ENCODE data around the gene SNRNP70. TPM values are rescaled to one million over a fixed set of nuclear protein-coding genes. Genes with fewer than 3 reads are reported as not detected.

SNRNP70 gene
- total and polyA plus RNA-seq, 2 of the 13 experiments (the other 11 are each of a cell fraction or from before 2014, with no cell fraction given): 150 to 210 TPM

- TF ChIP-seq EEA1 (CRISPR knock-in tag; IDR thresholded peaks at IDR 0.05; ENCODE audit: borderline replicate concordance) (no peak; the same call in 1 of the 2 replicates), HNF1B (CRISPR knock-in tag; IDR thresholded peaks at IDR 0.05) (peak; percentile 86), TFDP2 (CRISPR knock-in tag; IDR thresholded peaks at IDR 0.05) (no peak), GATAD1 (CRISPR knock-in tag; IDR thresholded peaks at IDR 0.05) (peak; percentile 18), PTBP1 (IDR thresholded peaks at IDR 0.05; ENCODE audit: low read depth, low read length, poor library complexity, severe bottlenecking) (no peak), FOXK1 (CRISPR knock-in tag; IDR thresholded peaks at IDR 0.05; ENCODE audit: borderline replicate concordance, low read depth) (no peak), ATM (IDR thresholded peaks at IDR 0.05; ENCODE audit: borderline replicate concordance) (no peak), CBFB (CRISPR knock-in tag; IDR thresholded peaks at IDR 0.05) (0 out of 2 replicates have a peak, but pooled peaks have one; percentile 34), ZNF747 (CRISPR knock-in tag; IDR thresholded peaks at IDR 0.05; ENCODE audit: borderline replicate concordance) (no peak), HBP1 (CRISPR knock-in tag; IDR thresholded peaks at IDR 0.05; ENCODE audit: low read depth) (0 out of 2 replicates have a peak, but pooled peaks have one; percentile 45), ZNF281 (CRISPR knock-in tag; IDR thresholded peaks at IDR 0.05; ENCODE audit: borderline replicate concordance) (0 out of 2 replicates have a peak, but pooled peaks have one; percentile 7), NR0B2 (CRISPR knock-in tag; IDR thresholded peaks at IDR 0.05) (no peak), KLF6 (CRISPR knock-in tag; IDR thresholded peaks at IDR 0.05) (peak; percentile 77), MED1 (CRISPR knock-in tag; IDR thresholded peaks at IDR 0.05) (peak; percentile 37; the same call in 1 of the 2 replicates), TAF1 (CRISPR knock-in tag; IDR thresholded peaks at IDR 0.05) (0 out of 2 replicates have a peak, but pooled peaks have one; percentile 9), ZKSCAN1 (IDR thresholded peaks at IDR 0.05; ENCODE audit: low read length) (no peak), ZNF704 (CRISPR knock-in tag; IDR thresholded peaks at IDR 0.05; ENCODE audit: borderline replicate concordance) (no peak), ZNF709 (CRISPR knock-in tag; IDR thresholded peaks at IDR 0.05) (peak; percentile 66), YY1 (IDR thresholded peaks at IDR 0.05; ENCODE audit: insufficient read depth, insufficient replicate concordance, low read depth, low read length) (peak; percentile 87)
Measured at GRCh38 chr19:49113762-49114629, 28.7 kb downstream of the SNRNP70 start, which contains the start of gene LIN7B (continued).
